IPS DF 6.9 (cell line): ENCODE measurements around the gene ROR1.

Source experiments
- DNase-seq: peaks from one replicate; pipeline ENCODE4 v3.0.0-alpha.2; 2013; ENCODE audit warnings: low read depth, low spot score
- H3K27ac ChIP-seq: one replicate; pipeline ENCODE4 v1.5.1; 2013; ENCODE audit warnings: low read length, control low read depth
- H3K27me3 ChIP-seq: 2 replicates; pipeline ENCODE4 v1.6.1; 2013; ENCODE audit warnings: mild to moderate bottlenecking, low read length; ENCODE audit not compliant: control insufficient read depth, insufficient read depth
- H3K36me3 ChIP-seq: 2 replicates; pipeline ENCODE4 v1.6.1; 2013; ENCODE audit warnings: low read length; ENCODE audit not compliant: control insufficient read depth, insufficient read depth
- H3K4me1 ChIP-seq: 2 replicates; pipeline ENCODE4 v1.6.1; 2013; ENCODE audit warnings: low read length; ENCODE audit not compliant: control insufficient read depth, insufficient read depth
- H3K4me3 ChIP-seq: 2 replicates; pipeline ENCODE4 v1.5.1; 2013; ENCODE audit warnings: mild to moderate bottlenecking, low read length
- H3K9me3 ChIP-seq: 2 replicates; pipeline ENCODE4 v1.6.1; 2013; ENCODE audit warnings: low read length, inconsistent platforms; ENCODE audit not compliant: control insufficient read depth, insufficient read depth
- WGBS: extraction: QIAGEN DNeasy Blood & Tissue Kit; methylation state at CpG from one replicate; pipeline ENCODE4 v1.1.7; 2013; ENCODE audit warnings: mixed read lengths, missing lambda C conversion rate; ENCODE audit not compliant: insufficient read length, insufficient coverage; 5-methylcytosine and 5-hydroxymethylcytosine counted together

Gene ROR1

DNA sequence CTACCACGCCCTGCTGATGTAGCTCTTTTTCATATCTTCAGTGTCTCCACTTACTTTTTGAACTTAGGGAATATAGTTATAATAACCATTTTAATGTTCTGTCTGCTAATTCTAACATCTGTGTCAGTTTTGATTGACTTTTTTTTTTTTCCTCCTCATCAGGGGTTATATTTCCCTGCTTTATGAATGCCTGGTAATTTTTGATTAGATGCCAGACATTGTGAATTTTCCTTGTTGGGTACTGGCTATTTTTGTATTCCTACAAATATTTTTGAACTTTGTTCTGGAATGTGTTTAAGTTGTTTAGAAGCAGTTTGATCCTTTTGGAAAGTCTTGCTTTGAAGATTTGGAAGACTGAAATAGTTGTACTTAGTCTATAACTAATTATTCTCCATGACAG is 82.1 kb downstream of the ROR1 start:
- no peaks in the 10 kb centered on the region for H3K36me3 ChIP-seq
- WGBS: no CpG with 5 or more reads among the region's 1 CpG
- DNase-seq: no peak
- H3K27me3 ChIP-seq: no peaks in the 10 kb centered on the region
- H3K9me3 ChIP-seq: no peaks in the 10 kb centered on the region
- no peak overlapping the region for H3K27ac ChIP-seq
- H3K4me3 ChIP-seq: no peak overlapping the region
- H3K4me1 ChIP-seq: peaks cover 2% of the 10 kb centered on the region; the same call in 1 of the 2 replicates

DNA sequence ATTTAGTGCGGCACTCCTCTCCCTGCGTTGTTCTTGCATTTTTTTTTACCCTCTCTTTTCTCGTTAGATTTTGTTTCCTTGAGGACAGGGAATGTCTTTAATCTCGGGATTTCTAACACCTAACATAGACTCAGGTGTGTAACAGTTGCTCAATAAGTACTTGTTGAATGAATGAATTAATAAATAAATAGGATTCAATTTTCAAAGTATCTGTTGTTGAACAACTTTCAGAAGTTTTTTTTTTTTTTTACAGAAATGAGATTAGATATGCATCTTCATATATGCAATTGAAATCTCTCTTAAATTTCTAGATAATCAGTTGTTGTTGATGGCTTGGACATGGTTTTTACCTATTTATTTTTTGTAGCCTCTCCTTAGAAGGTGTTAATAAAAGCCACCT is 83.1 kb downstream of the ROR1 start:
- H3K4me1 ChIP-seq: peaks cover 2% of the 10 kb centered on the region; the same call in 1 of the 2 replicates

DNA sequence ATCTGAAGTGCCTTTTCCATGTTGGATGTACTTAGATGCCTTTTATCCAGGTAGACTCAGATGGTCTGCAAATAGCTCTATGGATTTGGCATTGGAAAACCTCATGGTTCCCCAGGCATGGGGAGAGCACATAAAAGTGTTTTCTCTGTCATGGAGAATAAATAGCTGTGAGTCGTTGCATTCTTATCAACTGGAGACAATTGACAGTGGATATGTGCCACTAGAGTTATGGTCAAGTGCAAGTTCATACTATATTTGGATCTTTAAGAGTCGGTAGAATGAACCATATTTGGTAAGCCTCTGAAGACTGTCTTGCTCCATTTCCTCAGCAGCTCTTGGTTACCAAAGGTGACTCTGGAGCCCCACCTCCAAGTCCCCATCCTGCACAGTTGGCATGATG is 83.7 kb downstream of the ROR1 start:
- WGBS: no CpG with 5 or more reads among the region's 2 CpGs
- no peaks in the 10 kb centered on the region for H3K36me3 ChIP-seq
- no peaks in the 10 kb centered on the region for H3K9me3 ChIP-seq
- no peaks in the 10 kb centered on the region for H3K27me3 ChIP-seq
- DNase-seq: no peak
- H3K27ac ChIP-seq: no peak overlapping the region
- no peak overlapping the region for H3K4me3 ChIP-seq
- peaks cover 2% of the 10 kb centered on the region; the same call in 1 of the 2 replicates for H3K4me1 ChIP-seq

More for the DNA sequence above, 83.1 kb downstream of the ROR1 start:
- whole genome bisulfite sequencing: no CpG with 5 or more reads among the region's 4 CpGs
- no peak overlapping the region for H3K4me3 ChIP-seq
- DNase-seq: no peak
- H3K36me3 ChIP-seq: no peaks in the 10 kb centered on the region
- H3K9me3 ChIP-seq: no peaks in the 10 kb centered on the region
- H3K27ac ChIP-seq: no peak overlapping the region
- no peaks in the 10 kb centered on the region for H3K27me3 ChIP-seq

DNA sequence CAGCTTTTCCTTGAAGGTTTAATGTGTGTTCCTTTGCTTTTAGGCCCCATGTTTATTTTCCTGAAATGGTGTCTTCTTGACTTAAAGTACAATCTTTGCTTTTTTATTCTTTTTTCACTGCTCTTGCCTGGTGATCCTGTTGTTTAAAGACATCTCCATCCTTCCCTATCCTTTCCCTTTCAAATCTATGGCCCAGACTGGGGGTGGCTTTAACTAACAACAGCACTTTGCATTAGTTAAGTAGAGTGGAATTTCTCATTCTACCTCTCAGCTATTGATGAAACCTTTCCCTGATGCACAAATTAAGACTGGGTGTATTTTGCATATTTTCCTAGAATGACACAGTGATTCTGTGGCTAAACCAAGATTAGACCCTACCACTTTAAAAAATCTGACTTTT is 84.3 kb downstream of the ROR1 start:
- no peaks in the 10 kb centered on the region for H3K36me3 ChIP-seq
- no peak overlapping the region for H3K4me3 ChIP-seq
- DNase-seq: no peak
- H3K9me3 ChIP-seq: no peaks in the 10 kb centered on the region
- peaks cover 2% of the 10 kb centered on the region; the same call in 1 of the 2 replicates for H3K4me1 ChIP-seq
- no peak overlapping the region for H3K27ac ChIP-seq
- no peaks in the 10 kb centered on the region for H3K27me3 ChIP-seq

DNA sequence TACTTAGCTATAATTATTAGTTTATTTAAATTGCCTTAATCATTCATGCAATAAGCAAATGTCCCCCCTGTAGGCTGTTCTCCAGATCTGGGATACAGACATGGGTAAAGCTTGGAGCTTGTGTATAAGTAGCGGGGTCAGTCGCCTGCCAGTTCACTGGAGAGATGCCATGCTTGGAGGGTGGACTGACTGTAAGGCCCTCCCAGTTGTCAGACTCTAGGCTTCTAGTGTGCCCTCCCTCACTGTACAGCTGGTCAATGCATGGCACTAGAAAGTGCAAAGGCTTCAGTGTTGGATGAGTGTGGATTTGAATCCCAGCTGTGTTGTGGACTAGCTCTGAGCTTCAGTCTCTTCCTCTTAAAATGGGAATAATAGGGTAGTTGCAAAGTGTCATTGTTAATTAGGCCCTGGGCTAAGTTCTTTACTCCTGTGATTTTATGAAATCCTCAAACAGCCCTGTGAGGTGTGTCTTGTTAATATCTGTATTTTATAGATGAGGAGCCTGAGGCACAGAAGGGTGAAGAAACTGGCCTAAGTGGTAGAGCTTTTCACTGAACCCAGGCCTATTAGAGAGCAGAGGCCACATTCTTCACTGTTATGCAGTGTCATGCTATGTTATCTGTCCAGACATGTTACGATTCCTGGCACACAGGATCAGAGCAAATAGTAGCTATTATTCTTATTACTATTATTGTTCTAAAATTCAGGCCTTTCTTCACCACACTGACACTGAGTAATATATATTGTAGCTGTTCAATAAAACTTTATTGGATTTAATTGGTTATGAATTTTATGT is 85.9 kb downstream of the ROR1 start:
- Histone ChIP-seq H3K4me1 (peaks cover 2% of the 10 kb centered on the region; the same call in 1 of the 2 replicates), H3K36me3 (no peaks in the 10 kb centered on the region), H3K27me3 (no peaks in the 10 kb centered on the region), H3K9me3 (no peaks in the 10 kb centered on the region), H3K27ac (no peak overlapping the region), H3K4me3 (no peak overlapping the region)
- no peak for DNase-seq
- no CpG with 5 or more reads among the region's 3 CpGs for WGBS

DNA sequence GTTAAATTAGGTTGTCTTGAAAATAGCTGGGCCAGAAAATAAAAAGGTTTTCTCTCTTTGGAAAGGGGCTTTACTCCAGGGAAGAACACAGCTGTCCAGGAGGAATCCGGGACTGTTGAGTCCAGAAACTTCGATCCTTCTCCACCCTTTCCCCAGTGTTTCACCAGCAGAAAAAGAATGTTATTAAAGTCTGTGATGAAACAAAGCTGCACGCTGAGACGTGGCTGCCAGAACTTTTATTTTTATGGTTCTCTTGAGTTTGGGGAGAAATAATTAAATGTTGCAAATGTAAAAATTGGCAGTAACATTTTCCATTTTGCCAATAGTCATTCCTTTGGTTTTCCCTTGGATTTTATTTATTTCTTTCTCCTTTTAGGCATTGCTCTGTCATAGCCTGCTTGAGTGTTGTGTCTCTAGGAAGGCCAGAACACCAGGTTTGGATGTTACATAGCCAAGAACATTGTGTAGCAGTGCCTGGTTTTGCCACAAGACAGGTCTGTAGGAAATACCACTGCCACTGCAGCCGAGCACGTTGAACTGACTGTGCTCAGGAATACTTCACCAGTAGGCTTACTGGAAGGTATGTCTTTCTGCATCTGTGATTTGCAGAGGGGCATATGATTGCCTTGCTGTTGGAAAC is 87.4 kb downstream of the ROR1 start:
- Histone ChIP-seq H3K4me1 (peaks cover 2% of the 10 kb centered on the region; the same call in 1 of the 2 replicates), H3K9me3 (no peaks in the 10 kb centered on the region), H3K4me3 (no peak overlapping the region), H3K36me3 (no peaks in the 10 kb centered on the region), H3K27me3 (no peaks in the 10 kb centered on the region), H3K27ac (no peak overlapping the region)
- no peak for DNase-seq
- no CpG with 5 or more reads among the region's 6 CpGs for WGBS

DNA sequence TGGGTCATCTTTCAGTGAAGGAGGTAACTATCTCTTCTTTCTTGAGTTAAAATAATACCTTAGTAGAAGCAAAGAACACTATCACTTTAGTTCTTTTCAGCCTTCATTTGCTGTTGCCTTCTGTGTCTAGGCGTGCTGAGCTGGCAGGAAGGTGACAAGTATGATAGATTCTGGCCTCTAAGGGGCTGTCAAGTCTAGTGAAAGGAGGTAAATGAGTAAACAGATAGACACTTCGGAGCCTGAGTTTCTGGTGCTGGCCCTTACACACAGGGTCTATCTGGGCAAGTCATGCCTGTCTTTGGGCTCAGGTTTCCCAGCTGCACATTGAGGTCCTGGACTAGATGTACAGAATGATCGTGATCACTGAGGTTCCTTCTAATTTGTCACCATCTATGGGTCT is 89.3 kb downstream of the ROR1 start:
- Histone ChIP-seq H3K27me3 (no peaks in the 10 kb centered on the region), H3K36me3 (no peaks in the 10 kb centered on the region), H3K9me3 (no peaks in the 10 kb centered on the region), H3K4me1 (peaks cover under 1% of the 10 kb centered on the region; the same call in 1 of the 2 replicates), H3K27ac (no peak overlapping the region), H3K4me3 (no peak overlapping the region)
- WGBS: no CpG with 5 or more reads among the region's 3 CpGs
- DNase-seq: no peak

DNA sequence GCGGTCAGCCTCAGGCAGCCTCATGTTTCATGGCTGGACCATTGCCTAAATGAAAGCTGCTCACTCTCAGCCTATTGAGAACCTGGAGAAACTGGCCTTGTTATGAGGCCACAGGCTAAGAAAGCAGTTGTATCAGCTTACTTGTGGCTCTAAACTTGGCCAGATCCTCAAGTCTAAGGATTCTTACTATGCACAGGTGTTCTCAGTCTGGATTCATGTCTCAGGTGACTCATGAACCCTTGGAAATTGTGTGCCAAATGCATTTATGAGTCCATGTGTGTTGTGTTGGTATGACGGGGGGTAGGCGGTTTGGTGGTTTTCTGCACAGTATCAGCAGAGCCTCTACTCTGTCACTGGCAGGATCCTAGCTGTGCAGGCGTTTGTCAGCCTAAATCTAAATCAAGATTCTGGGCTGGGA is 90.4 kb downstream of the ROR1 start:
- Histone ChIP-seq H3K27me3 (no peaks in the 10 kb centered on the region), H3K9me3 (no peaks in the 10 kb centered on the region), H3K36me3 (no peaks in the 10 kb centered on the region), H3K4me3 (no peak overlapping the region), H3K27ac (no peak overlapping the region), H3K4me1 (peaks cover 1% of the 10 kb centered on the region; the same call in 1 of the 2 replicates)
- WGBS: no CpG with 5 or more reads among the region's 4 CpGs
- DNase-seq: no peak

DNA sequence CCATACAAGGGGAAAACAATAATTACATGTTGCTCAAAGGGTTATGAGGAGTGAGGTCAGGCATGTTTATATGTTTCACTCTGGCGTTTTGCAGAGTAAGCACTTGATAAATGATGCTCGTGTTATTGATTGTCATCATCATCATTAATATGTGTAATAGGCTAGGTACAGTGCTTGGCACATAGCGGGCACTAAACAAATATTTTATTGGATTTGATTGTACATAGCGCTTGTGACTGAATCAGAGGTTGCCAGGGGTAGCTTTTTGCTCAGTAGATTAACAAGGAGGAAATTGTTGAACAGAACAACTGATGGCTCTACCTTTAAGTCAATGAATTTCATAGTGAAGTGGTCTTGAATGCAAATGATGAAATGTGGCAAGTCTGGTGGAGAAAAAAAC is 91.7 kb downstream of the ROR1 start:
- Histone ChIP-seq H3K27ac (no peak overlapping the region), H3K36me3 (no peaks in the 10 kb centered on the region), H3K9me3 (no peaks in the 10 kb centered on the region), H3K27me3 (no peaks in the 10 kb centered on the region), H3K4me3 (no peak overlapping the region), H3K4me1 (peaks cover 1% of the 10 kb centered on the region; the same call in 1 of the 2 replicates)
- DNase-seq: no peak
- no CpG with 5 or more reads among the region's 4 CpGs for WGBS

DNA sequence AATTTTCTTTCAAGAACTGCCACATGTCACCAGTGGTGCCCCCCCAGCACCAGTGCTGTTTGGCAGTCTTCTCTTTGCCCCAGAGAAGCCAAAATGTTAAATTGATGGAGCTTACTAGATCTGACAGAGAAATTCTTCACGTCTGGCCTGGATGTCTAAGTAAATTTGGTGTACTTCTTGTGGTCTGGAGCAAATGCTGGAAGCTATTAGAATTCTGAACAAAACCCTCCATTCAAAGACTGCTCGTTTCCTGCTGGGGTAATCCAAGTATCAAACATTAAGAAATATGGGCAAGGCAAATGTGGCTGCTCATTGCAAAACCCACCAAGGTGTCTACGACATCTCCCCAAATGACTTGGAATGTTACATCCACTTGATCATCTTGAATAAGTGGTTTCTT is 92.3 kb downstream of the ROR1 start:
- Histone ChIP-seq H3K27ac (no peak overlapping the region), H3K4me3 (no peak overlapping the region), H3K9me3 (no peaks in the 10 kb centered on the region), H3K27me3 (no peaks in the 10 kb centered on the region), H3K36me3 (no peaks in the 10 kb centered on the region), H3K4me1 (peaks cover 1% of the 10 kb centered on the region; the same call in 1 of the 2 replicates)
- no CpG with 5 or more reads among the region's 3 CpGs for WGBS
- DNase-seq: no peak
